Globus pallidus (tissue), 1 donor: ENCODE data around the gene PLP1.
A peak's percentile ranks its signal among the peaks of the same experiment; 100 is the strongest.
"Not testable (repeated sequence)": the region's sequence is repeated elsewhere in the genome, so short reads cannot be mapped to it uniquely, and the experiment has no call there.

ENCODE experiments used
- DNase-seq: peaks from one replicate; pipeline ENCODE4 v3.0.0-alpha.2; 2015; ENCODE audit warnings: low spot score

Gene PLP1

GRCh38 chrX:103776546-103776945, at the start of gene PLP1:
PLP1 (plus strand) TSS chrX:103776840; CDS start chrX:103776996, 156 bp downstream.
- DNase-seq, result peak; percentile 90

GRCh38 chrX:103727115-103727514, 49.5 kb upstream of the PLP1 start:
- no peak for DNase-seq

- no peak for DNase-seq
These were observed 47.6 kb upstream of the PLP1 start for GRCh38 chrX:103729015-103729414.

GRCh38 chrX:103730147-103730795, 46.4 kb upstream of the PLP1 start:
- no peak for DNase-seq

- no peak for DNase-seq
These were observed 45.7 kb upstream of the PLP1 start for GRCh38 chrX:103730796-103731493.

- DNase-seq, result no peak
These were observed 43.6 kb upstream of the PLP1 start for GRCh38 chrX:103733017-103733416.

- no peak for DNase-seq
These were observed 42.4 kb upstream of the PLP1 start for GRCh38 chrX:103734125-103734760.

GRCh38 chrX:103737696-103738095, 38.9 kb upstream of the PLP1 start:
- no peak for DNase-seq

- no peak for DNase-seq
These were observed 37.2 kb upstream of the PLP1 start for GRCh38 chrX:103739421-103739820.

GRCh38 chrX:103741879-103742278, 34.8 kb upstream of the PLP1 start:
- DNase-seq, result no peak

- DNase-seq, result no peak
These were observed 34.3 kb upstream of the PLP1 start for GRCh38 chrX:103742339-103742738.

- DNase-seq, result no peak
These were observed 29.5 kb upstream of the PLP1 start for GRCh38 chrX:103747163-103747562.

- DNase-seq, result no peak
These were observed 22.2 kb upstream of the PLP1 start for GRCh38 chrX:103754401-103754800.

GRCh38 chrX:103756736-103757135, 19.9 kb upstream of the PLP1 start:
- no peak for DNase-seq

GRCh38 chrX:103758555-103758954, 18.1 kb upstream of the PLP1 start:
- no peak for DNase-seq

- DNase-seq, result not testable (repeated sequence)
These were observed 13.1 kb upstream of the PLP1 start for GRCh38 chrX:103763541-103763940.

- not testable (repeated sequence) for DNase-seq
These were observed 9.7 kb upstream of the PLP1 start for GRCh38 chrX:103766813-103767555.

GRCh38 chrX:103773445-103773844, 3.2 kb upstream of the PLP1 start:
- DNase-seq, result peak; percentile 83

GRCh38 chrX:103774070-103774642, 2.5 kb upstream of the PLP1 start:
- peak; percentile 88 for DNase-seq

GRCh38 chrX:103779141-103779789, 2.6 kb downstream of the PLP1 start:
- DNase-seq, result no peak

GRCh38 chrX:103780336-103781061, 3.9 kb downstream of the PLP1 start:
- peak; percentile 92 for DNase-seq
